ENCODE results near the gene UAP1L1.

GRCh38 chr9:137035937-137036336, 41.4 kb upstream of the UAP1L1 start:
- TF ChIP-seq CTCF (IDR thresholded peaks at IDR 0.05) (no peak), POLR2A (IDR thresholded peaks at IDR 0.05) (no peak)
